Hematopoietic multipotent progenitor cell (in vitro differentiated cells): Measurements from ENCODE around the gene BCAS3. TPM values are rescaled to one million over a fixed set of nuclear protein-coding genes. Genes with fewer than 3 reads are reported as not detected.
A peak's percentile ranks its signal among the peaks of the same experiment; 100 is the strongest.
"Not testable (repeated sequence)": the region's sequence is repeated elsewhere in the genome, so short reads cannot be mapped to it uniquely, and the experiment has no call there.

Source experiments
- DNase-seq, 3 donors: peaks; one replicate each; pipeline ENCODE4 v3.0.0-alpha.2; 2011 to 2015; ENCODE audit warnings: low read depth in 2 of 3, low spot score in 2 of 3
- total RNA-seq: library from RNA; depleted of rRNA; stranded (reverse); fragments of >200 nt; gene quantifications from one replicate; pipeline ENCODE4 v1.2.3, GENCODE V29; 2012

The BCAS3 gene
- total RNA-seq, 1 donor = 50.6 TPM

GRCh38 chr17:61235827-61236197 is 558.2 kb downstream of the BCAS3 start:
- no peak for DNase-seq

DNA sequence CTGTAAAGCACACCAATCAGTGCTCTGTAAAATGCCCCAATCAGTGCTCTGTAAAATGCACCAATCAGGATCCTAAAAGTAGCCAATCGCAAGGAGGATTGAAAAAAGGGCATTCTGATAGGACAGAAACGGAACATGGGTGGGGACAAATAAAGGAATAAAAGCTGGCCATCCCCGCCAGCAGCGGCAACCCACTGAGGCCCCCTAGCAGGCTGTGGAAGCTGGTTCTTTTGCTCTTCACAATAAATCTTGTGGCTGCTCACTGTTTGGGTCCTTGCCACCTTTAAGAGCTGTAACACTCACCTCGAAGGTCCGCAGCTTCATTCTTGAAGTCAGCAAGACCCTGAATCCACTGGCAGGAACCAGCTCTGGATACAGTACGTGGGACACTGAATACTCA is 559.6 kb downstream of the BCAS3 start:
- DNase-seq = no peak

DNA sequence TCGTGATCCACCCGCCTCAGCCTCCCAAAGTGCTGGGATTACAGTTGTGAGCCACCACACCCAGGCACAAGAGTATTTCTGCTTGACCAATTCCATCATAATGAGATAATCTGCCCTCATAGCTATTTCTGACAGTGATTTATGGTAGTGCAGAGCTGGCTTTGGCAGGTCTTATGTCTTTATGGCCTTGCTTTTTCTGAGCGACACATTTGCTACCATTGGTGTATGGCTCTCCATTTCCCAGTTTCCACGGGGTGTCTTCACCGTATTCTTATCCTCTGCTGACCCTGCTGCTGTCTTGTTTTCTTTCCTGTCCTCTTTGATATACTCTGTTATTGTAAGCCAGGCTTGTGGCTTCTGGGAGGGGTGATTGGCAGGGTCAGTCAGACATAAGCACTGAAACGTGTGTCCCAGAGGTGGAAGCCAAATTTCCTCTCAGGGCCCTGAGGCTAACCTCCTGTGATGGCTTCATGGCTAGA is 560.8 kb downstream of the BCAS3 start:
- DNase-seq = no peak

DNA sequence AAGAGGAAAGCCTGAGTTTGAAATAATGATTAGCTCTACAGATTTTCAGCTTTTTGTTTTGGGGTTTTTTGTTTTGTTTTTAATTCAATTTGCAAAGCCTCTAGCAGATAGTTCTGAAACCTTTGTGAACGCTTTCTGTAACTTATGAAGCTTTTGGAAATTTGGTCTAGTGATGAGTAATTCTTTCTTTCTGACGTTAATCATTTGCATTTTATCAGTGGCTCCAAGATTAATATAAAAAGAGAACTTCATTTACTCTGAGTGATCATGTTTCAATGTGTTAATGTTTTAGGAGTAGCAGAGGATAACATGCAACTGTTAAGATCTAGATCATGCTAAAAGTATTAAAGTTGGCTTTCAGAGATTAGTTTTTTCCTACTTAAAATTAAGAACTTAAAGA is 561.7 kb downstream of the BCAS3 start:
- DNase-seq = no peak

DNA sequence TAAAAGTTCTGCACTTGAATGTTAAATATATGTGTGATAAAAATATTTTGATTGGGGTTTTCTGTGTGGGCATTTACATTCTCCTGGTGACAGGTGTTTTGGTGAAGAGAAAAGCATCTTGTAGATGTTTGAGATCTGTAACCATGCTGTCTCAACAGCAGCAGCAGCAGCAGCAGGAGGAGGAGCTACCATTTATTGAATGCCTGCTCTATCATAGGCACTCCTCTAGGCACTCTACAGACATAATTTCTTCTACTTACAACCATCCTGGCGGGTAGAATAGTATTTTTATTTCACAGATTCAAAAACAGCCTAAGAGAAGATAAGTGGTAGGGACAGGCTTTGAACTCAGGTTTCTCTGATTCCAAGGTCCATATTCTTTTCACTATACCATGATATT is 562.3 kb downstream of the BCAS3 start:
- no peak for DNase-seq

DNA sequence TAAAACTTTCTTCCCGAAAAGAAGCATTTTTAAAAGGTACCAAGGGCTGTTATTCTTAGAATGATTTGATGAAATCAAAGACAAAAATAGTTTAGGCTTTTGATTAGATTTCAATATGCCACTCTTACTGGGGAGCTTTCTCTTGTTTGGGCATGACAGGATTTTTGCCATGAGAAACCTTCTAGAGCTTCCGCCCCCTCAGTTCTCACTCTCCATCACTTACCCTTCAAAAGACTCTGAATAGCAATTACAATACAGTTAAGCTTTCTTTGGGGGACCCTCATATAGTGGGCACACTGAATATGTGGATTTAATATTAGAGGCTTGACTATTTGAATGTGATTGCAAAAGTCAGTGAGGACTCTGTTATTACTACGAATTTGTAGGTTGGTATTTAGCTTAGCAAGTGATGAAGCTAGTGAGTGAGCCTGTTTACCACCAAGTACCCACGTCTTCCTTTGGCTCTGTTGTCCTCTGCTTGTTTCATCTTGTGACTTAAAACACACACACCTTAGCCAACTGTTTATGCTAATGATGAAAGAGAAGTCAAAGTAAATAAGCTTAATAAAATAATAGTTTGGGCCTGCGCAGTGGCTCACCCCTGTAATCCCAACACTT is 563.3 kb downstream of the BCAS3 start:
- no peak for DNase-seq

- DNase-seq = not testable (repeated sequence)
Observed at GRCh38 chr17:61244988-61245387, 567.3 kb downstream of the BCAS3 start.

GRCh38 chr17:61245706-61246135 is 568.1 kb downstream of the BCAS3 start:
- DNase-seq = no peak

DNA sequence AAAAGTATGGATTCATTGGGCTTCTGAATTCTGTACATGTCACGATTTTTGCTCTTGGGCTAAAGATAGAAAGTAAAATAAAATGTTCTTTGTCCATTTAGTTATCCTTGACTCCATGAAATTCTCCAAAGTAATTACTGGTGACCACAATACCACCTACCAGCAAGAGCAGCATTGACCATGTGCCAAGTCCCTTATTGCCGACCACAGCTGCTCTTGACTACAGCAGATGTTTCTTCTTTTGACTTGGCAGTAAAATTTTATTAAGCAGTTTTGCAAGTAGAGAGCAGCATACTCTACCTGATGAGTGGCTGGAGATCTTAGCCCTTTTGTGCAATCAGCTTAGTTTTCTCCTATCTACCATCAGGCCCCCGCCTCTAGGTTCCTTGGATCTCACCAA is 569.8 kb downstream of the BCAS3 start:
- no peak for DNase-seq

DNA sequence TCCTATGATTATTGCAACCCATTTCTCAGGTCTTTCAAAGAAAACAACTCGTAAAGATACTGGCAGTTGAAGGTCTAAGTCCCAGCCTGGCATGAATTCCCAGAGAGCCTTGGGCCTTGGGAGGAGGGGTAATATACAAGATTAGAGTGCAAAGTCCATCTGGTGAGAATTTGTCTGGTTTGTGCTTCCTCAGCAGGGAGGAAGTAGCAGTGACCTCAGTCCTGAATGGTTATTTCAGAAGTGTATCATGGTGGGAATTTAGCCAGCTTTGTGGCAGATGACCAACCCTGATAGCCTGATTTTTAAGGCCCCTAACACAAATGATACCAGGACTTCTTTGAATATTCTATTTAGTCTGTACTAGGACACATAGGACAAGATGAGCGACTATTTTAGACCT is 570.7 kb downstream of the BCAS3 start:
- DNase-seq = no peak

DNA sequence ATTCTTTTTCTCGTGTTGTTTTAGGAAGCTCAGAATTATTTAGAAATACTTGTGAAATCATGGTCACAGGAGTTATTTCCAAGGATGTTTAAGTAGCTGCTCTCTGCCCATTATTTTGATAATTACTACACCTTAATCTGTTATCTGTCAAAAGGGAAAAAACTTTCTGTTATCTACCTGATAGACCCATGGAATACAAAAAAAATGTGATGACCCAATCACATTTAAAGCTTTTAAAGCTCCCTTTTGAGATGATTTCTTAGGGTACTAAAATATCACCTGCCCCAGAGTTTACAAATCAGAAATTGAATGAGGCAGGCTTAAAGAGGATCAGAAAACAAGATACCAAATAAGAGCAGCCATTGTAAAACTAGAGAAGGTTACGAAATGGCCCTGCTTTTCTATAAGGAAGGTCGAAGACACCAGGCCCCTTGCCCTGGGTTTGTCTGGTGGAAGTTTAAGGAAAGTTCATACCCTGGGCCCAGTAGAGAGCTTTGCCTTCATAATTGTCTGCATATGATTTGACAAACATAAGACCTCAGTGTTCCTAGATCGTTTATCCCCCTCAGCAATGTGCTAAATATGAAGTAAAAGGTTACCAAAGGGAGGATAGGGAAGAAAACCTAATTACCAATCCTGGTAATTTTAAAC is 572.1 kb downstream of the BCAS3 start:
- DNase-seq = no peak

- DNase-seq = no peak
Observed at GRCh38 chr17:61250335-61250890, 572.8 kb downstream of the BCAS3 start.

DNA sequence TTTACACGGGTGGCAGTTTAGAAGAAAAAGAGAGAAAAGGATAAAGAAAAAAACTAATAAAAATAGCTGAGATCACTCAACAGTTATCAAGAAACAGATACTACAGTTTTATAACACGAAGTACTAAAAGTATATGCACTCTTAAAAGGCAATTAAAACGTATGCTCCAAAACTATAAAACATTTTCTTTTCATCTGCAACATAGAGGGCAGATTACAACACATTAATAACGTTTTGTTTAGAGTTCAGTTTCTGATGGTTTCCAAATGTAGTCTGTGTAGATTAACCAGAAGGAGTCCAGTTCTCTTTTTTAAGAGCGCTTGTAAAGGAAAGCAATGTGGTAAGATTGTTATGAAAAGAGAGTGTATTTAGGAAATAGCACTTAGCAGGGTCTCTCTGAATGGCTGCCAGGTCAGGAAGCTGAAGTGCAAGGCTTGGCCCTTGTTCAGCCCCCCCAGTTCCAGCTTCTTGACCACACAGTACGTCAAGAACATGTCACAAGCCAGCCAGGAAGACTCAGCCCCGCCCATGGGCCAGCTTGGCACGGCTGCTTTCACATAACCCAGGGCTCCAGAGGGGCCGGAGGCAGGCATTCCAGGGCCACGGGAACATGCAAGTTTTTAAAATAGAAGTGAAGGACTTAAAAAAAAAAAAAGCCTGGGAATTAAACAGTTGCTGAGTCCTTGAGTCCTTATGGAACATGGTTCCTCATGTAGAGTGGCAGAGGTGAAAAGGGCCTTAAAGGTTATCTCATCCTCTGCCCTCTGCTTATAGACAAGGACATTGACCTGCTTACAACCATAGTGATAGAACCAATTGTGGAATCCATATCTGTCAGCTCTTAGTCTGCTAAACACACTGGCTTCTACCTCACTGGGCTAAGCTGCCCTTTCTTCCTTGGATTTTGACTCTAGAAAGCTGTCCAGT is 574.6 kb downstream of the BCAS3 start:
- DNase-seq = peak in 2 of 3 donors; percentile 83 to 95

DNA sequence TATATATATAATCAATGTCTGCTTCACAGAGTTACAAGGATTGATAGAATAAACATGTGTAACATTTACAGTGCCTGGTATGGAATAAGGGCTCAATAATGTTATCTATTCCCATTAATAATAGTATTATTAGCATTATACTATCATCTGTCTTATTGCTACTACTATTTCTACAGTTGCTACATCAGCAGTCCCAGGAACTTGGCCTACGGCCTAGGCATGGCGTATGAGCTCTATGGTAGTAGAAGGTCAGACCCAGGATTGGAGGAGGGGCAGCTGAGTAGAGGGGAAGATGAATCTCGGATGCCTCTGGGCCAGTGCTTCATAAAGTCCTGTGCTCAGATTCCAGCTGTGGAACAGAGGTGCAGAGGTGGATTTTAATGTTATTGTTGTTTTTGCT is 575.7 kb downstream of the BCAS3 start:
- DNase-seq = no peak

GRCh38 chr17:61253937-61254574 is 576.4 kb downstream of the BCAS3 start:
- DNase-seq = no peak

DNA sequence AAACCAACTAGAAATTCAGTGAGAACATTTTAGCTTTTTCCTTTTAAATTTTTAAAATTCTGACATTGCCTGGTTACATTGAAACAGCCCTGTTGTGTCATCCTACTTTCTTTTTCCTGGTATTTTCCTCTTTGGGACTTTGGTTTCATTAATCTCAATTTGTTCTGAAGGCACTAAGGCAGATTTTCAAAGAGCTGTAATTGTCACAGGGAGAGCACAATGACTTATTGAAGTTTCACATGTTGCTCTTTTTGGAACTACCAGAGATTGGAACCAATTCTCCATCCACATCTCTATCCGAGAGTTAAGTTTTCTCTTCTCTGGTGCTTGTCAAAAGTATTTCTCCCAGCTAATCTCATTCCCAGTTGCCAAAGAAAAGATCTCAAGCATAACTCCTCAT is 577.3 kb downstream of the BCAS3 start:
- no peak for DNase-seq

DNA sequence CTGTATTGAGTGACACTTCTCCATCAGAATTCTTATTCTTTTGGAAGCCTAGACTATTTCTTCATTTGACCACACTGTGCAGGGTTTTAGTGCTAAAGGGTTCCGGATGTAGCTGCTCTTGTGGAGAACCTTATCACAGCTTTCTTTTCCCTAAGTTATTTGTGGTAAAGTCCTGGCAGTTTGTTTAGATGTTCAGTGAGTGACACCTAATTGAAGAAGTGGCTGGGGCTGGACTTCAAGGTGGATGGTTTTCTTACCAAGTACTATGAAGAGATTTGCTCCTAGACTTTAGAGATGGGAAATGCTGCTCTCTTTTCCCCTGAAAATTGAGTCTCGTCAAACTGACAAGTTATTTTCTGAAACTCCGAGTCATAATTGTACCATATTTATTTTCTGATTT is 578.0 kb downstream of the BCAS3 start:
- no peak for DNase-seq

DNA sequence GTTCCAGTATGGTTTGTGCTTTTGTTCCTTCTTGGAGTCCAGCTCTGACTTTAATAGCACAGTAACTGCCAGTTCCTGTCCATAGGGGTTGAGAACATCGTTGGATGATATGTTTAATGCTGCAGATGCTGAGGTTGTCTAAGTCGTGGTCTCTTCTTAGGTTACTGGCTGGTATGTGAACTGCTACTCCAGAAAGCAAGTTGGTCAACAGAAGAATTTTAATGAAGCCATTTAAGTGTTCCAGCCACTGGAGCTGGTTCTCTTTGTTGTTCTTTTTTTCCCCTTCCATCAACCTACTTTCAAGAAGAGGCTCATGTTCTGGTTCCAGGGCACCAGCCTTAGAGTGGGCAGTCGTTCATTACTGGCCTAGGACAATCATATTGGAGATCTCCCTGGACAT is 581.7 kb downstream of the BCAS3 start:
- DNase-seq = no peak

DNA sequence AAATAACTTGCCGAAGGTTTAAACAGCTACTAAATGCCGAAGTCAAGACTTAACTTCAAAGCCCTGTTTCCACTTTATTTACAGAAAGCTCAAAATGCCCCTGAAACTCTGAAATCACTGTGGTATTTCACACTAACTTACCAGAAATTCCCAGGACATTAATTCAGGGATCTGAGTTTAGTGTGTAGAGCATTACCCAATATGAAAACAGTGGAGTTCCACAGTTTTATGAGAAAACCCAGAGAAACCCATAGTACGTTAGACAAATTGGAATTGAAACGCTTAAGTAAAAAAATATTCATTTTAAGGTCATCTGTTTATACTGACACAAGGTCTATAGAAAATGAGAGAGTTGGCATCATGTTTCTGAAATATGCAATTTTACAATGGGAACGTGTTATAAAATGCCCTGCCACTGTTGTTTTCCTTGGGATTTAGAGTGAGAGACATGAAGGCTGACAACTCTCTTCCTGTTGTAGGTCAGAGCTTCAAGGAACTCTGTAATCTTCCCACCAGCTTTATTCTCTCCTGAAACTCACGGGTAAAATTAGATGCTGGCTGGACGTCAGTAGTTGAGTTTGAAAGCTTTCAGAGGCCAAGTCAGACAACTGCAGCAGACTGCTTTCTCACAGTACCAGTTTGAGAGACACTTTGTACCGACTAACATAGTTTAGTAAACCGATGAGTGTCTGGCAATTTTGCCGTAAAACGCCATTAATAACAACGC is 582.6 kb downstream of the BCAS3 start:
- DNase-seq = no peak

GRCh38 chr17:61261001-61261637 is 583.5 kb downstream of the BCAS3 start:
- no peak for DNase-seq
